Activated T-helper 1 cell treated with anti-CD3 and anti-CD28 coated beads, Interleukin-12 subunit alpha, Interleukin-12 subunit beta, Interleukin-2, Interleukin-4 antibody, amounts not matched to agents 30 ng/mL and 10 ng/mL and 1 ng/mL, durations not matched to agents 14 hours and 24 hours and 36 hours (primary cell): Measurements from ENCODE around the gene CHST11. TPM values are rescaled to one million over a fixed set of nuclear protein-coding genes. Genes with fewer than 3 reads are reported as not detected.

Source experiments
- DNase-seq: peaks from one replicate; pipeline ENCODE4 v3.0.0; 2021; ENCODE audit warnings: low spot score
- H3K27ac Mint-ChIP-seq: one replicate; pipeline ENCODE4 v1.8.0; 2021; ENCODE audit warnings: mild to moderate bottlenecking, mixed read lengths
- H3K27me3 Mint-ChIP-seq: one replicate; pipeline ENCODE4 v1.8.0; 2022; ENCODE audit warnings: mild to moderate bottlenecking, moderate library complexity, mixed read lengths; ENCODE audit not compliant: insufficient read depth
- H3K36me3 Mint-ChIP-seq: one replicate; pipeline ENCODE4 v1.8.0; 2021; ENCODE audit warnings: low read depth, mixed read lengths
- H3K4me1 Mint-ChIP-seq: one replicate; pipeline ENCODE4 v1.8.0; 2021; ENCODE audit warnings: low read depth, mixed read lengths
- H3K4me3 Mint-ChIP-seq: one replicate; pipeline ENCODE4 v1.8.0; 2021; ENCODE audit warnings: mild to moderate bottlenecking, moderate library complexity, mixed read lengths
- H3K9me3 Mint-ChIP-seq: one replicate; pipeline ENCODE4 v1.8.0; 2021; ENCODE audit warnings: mixed read lengths
- intact Hi-C: fragments of 100-400 bp; cut with micrococcal nuclease; formaldehyde crosslinking; loops from one replicate; pipeline ENCODE4 v1.15.1; 2024
- total RNA-seq: library from RNA; stranded (reverse); gene quantifications from 2 replicates; pipeline ENCODE4 v1.2.3, GENCODE V29; 2022

Gene CHST11
- total RNA-seq, 1 donor from 2014 or later: 70.7 TPM

GRCh38 chr12:104733717-104734175 lies 277.0 kb downstream of the CHST11 start:
- no peak overlapping the region for H3K4me3 Mint-ChIP-seq
- intact Hi-C loops: loop anchor here (1.0 kb wide), 1 partner anchor 320 kb away; no protein-coding TSS in a partner anchor
- H3K9me3 Mint-ChIP-seq: no peaks in the 10 kb centered on the region
- H3K27me3 Mint-ChIP-seq: no peaks in the 10 kb centered on the region
- H3K27ac Mint-ChIP-seq: no peak overlapping the region
- H3K4me1 Mint-ChIP-seq: peaks cover 75% of the 10 kb centered on the region
- DNase-seq: peak; percentile 34
- H3K36me3 Mint-ChIP-seq: peaks cover 5% of the 10 kb centered on the region

DNA sequence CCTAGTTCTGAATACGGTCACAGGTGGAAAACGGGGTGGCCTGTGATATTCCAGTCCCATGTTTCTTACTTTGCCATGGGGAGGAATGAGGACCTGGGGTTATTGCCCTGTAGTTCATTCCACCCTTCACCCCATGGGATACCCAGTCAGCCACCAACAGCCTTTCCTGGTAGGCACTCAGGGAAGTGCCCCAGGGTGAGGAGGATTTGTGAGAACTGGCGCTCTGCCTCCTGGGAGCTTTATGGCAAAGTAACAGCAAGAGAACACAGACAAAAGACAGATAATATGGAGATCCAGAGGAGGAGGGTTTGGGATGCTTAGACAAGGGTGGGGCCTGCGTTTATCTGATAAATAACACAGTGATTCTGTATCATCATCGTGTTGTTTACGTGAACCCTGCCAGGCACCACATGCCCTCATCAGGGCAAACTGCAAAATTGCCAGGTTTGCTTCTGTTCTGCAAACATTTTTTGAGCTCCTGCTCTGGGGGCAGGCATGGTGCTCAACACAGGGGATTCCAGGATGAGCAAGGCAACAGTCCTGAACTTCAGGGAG lies 277.9 kb downstream of the CHST11 start:
- Mint-ChIP-seq H3K27ac (peak overlapping the region; percentile 76), H3K27me3 (no peaks in the 10 kb centered on the region), H3K9me3 (no peaks in the 10 kb centered on the region), H3K36me3 (peaks cover 3% of the 10 kb centered on the region), H3K4me3 (no peak overlapping the region), H3K4me1 (peaks cover 75% of the 10 kb centered on the region)
- intact Hi-C loops: no loop called here
- no peak for DNase-seq

GRCh38 chr12:104735801-104736200 lies 279.1 kb downstream of the CHST11 start:
- Mint-ChIP-seq H3K27ac (peak overlapping the region; percentile 73), H3K9me3 (no peaks in the 10 kb centered on the region), H3K4me1 (peaks cover 79% of the 10 kb centered on the region), H3K4me3 (peak overlapping the region; percentile 20), H3K36me3 (peaks cover 3% of the 10 kb centered on the region), H3K27me3 (no peaks in the 10 kb centered on the region)
- DNase-seq: no peak
- intact Hi-C loops: no loop called here

DNA sequence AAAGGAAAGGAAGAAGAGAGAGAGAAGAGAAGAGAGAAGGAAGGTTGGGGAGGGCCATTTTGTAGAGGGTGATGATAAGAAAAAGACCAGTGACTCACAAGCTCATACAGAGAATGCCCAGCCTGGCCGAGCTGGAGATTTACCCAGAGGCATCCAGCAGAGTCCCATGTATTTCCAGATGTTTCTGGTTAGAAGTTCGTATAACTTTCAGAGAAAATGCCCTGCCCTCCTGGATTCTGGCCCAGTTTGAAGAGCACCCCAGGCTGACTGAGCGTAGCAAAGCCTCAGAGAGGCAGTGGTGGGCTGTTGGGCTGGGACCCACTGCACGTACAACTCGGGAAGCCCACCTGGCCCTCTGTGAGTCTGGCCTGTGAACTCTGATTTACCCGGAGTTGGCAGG lies 279.6 kb downstream of the CHST11 start:
- H3K4me3 Mint-ChIP-seq: peak overlapping the region; percentile 20
- peak overlapping the region; percentile 73 for H3K27ac Mint-ChIP-seq
- intact Hi-C loops: no loop called here
- H3K27me3 Mint-ChIP-seq: no peaks in the 10 kb centered on the region
- H3K4me1 Mint-ChIP-seq: peaks cover 84% of the 10 kb centered on the region
- DNase-seq: no peak
- peaks cover 7% of the 10 kb centered on the region for H3K36me3 Mint-ChIP-seq
- no peaks in the 10 kb centered on the region for H3K9me3 Mint-ChIP-seq

- Mint-ChIP-seq H3K4me3 (no peak overlapping the region), H3K4me1 (peaks cover 92% of the 10 kb centered on the region), H3K36me3 (peaks cover 7% of the 10 kb centered on the region), H3K27me3 (no peaks in the 10 kb centered on the region), H3K27ac (peak overlapping the region; percentile 70), H3K9me3 (no peaks in the 10 kb centered on the region)
- DNase-seq: no peak
- intact Hi-C loops: no loop called here
Measured at GRCh38 chr12:104737113-104737512, 280.4 kb downstream of the CHST11 start.

GRCh38 chr12:104737791-104738301 lies 281.1 kb downstream of the CHST11 start:
- peak overlapping the region; percentile 75 for H3K27ac Mint-ChIP-seq
- no peak overlapping the region for H3K4me3 Mint-ChIP-seq
- H3K4me1 Mint-ChIP-seq: peaks cover 88% of the 10 kb centered on the region
- intact Hi-C loops: no loop called here
- no peaks in the 10 kb centered on the region for H3K9me3 Mint-ChIP-seq
- peaks cover 9% of the 10 kb centered on the region for H3K36me3 Mint-ChIP-seq
- no peak for DNase-seq
- no peaks in the 10 kb centered on the region for H3K27me3 Mint-ChIP-seq

DNA sequence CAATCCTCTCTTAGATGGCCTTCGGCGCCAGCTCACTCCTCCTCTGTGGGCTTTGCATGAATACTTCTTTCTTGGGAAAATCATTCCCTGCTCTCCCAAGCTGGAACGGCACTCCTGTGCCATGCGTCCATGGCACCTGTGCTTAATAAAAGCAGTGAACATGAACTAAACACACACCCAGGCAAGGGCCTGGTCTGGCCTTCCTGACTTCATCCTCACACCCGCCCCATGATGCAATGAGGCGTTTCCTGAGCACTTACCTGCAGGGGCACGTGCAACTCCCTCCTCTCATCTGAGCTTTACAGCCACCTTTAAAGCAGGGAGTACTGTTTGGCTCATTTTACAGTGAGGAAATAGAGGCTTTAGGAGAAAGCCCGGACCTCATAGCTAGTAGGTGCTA lies 281.6 kb downstream of the CHST11 start:
- H3K27me3 Mint-ChIP-seq: no peaks in the 10 kb centered on the region
- no peaks in the 10 kb centered on the region for H3K9me3 Mint-ChIP-seq
- peaks cover 11% of the 10 kb centered on the region for H3K36me3 Mint-ChIP-seq
- peak overlapping the region; percentile 40 for H3K4me3 Mint-ChIP-seq
- intact Hi-C loops: no loop called here
- peaks cover 88% of the 10 kb centered on the region for H3K4me1 Mint-ChIP-seq
- DNase-seq: no peak
- H3K27ac Mint-ChIP-seq: peak overlapping the region; percentile 75

- H3K27me3 Mint-ChIP-seq: no peaks in the 10 kb centered on the region
- intact Hi-C loops: no loop called here
- H3K36me3 Mint-ChIP-seq: peaks cover 14% of the 10 kb centered on the region
- peaks cover 83% of the 10 kb centered on the region for H3K4me1 Mint-ChIP-seq
- DNase-seq: no peak
- H3K27ac Mint-ChIP-seq: peak overlapping the region; percentile 75
- no peaks in the 10 kb centered on the region for H3K9me3 Mint-ChIP-seq
- peak overlapping the region; percentile 40 for H3K4me3 Mint-ChIP-seq
Measured at GRCh38 chr12:104738776-104739642, 282.3 kb downstream of the CHST11 start.

- Mint-ChIP-seq H3K36me3 (peaks cover 16% of the 10 kb centered on the region), H3K27ac (peak overlapping the region; percentile 82), H3K4me1 (peaks cover 75% of the 10 kb centered on the region), H3K9me3 (no peaks in the 10 kb centered on the region), H3K4me3 (peak overlapping the region; percentile 71), H3K27me3 (no peaks in the 10 kb centered on the region)
- intact Hi-C loops: loop anchor here (1.0 to 2.0 kb wide), 5 partner anchors 8 to 190 kb away; no protein-coding TSS in a partner anchor
- peak; percentile 40 for DNase-seq
Measured at GRCh38 chr12:104740668-104741067, 283.9 kb downstream of the CHST11 start.

DNA sequence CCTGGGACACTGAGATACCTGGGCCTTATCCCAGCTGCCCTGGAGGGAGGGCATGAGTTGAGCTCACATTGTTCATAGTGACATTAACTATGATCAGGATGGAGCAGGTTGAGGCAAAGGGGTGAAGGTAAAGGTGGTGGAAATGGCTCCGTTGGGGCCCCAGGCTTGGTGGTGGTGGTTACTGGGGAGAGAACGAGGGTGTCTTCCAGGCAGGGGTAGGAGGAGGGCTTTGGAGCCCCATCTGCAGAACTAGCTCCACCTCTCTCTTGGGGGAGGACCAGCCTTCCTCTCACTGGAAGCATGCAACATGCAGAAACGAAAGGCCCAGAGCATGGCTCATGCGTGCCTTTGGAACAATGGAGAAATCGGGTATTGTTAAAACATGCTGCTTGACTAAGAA lies 284.3 kb downstream of the CHST11 start:
- Mint-ChIP-seq H3K27ac (peak overlapping the region; percentile 82), H3K4me3 (peak overlapping the region; percentile 71)
- intact Hi-C loops: loop anchor here (2.0 kb wide), 4 partner anchors 20 to 190 kb away; no protein-coding TSS in a partner anchor

GRCh38 chr12:104741497-104742367 lies 285.0 kb downstream of the CHST11 start:
- Mint-ChIP-seq H3K27ac (peak overlapping the region; percentile 82), H3K36me3 (peaks cover 19% of the 10 kb centered on the region), H3K4me1 (peaks cover 76% of the 10 kb centered on the region), H3K4me3 (no peak overlapping the region), H3K27me3 (no peaks in the 10 kb centered on the region), H3K9me3 (no peaks in the 10 kb centered on the region)
- DNase-seq: no peak
- intact Hi-C loops: loop anchor here (2.0 kb wide), 4 partner anchors 21 to 189 kb away; no protein-coding TSS in a partner anchor

More for the DNA sequence above, 284.3 kb downstream of the CHST11 start:
- no peak for DNase-seq
- H3K27me3 Mint-ChIP-seq: no peaks in the 10 kb centered on the region
- peaks cover 75% of the 10 kb centered on the region for H3K4me1 Mint-ChIP-seq
- H3K36me3 Mint-ChIP-seq: peaks cover 19% of the 10 kb centered on the region
- no peaks in the 10 kb centered on the region for H3K9me3 Mint-ChIP-seq

GRCh38 chr12:104742551-104743201 lies 285.9 kb downstream of the CHST11 start:
- Mint-ChIP-seq H3K27me3 (no peaks in the 10 kb centered on the region), H3K9me3 (no peaks in the 10 kb centered on the region), H3K27ac (peak overlapping the region; percentile 66), H3K36me3 (peaks cover 19% of the 10 kb centered on the region), H3K4me3 (no peak overlapping the region), H3K4me1 (peaks cover 76% of the 10 kb centered on the region)
- intact Hi-C loops: no loop called here
- DNase-seq: no peak
